ENCODE measurements around the gene VTN.

VTN gene

GRCh38 chr17:28367641-28368305, 2.3 kb downstream of the VTN start:
- no peak for DNase-seq

GRCh38 chr17:28366605-28367004, 3.5 kb downstream of the VTN start:
- DNase-seq, result no peak

GRCh38 chr17:28365487-28365886, 4.6 kb downstream of the VTN start:
- no peak for DNase-seq

- DNase-seq, result no peak
Observed at GRCh38 chr17:28364665-28365363, 5.3 kb downstream of the VTN start, which contains the start of gene SEBOX. SEBOX (minus strand) TSS chr17:28365199; CDS start chr17:28365151, 48 bp downstream.

- no peak for DNase-seq
Observed at GRCh38 chr17:28363776-28364650, 6.1 kb downstream of the VTN start.

- no peak for DNase-seq
Observed at GRCh38 chr17:28363186-28363585, 6.9 kb downstream of the VTN start.

- no peak for DNase-seq
Observed at GRCh38 chr17:28357901-28358197, 12.3 kb downstream of the VTN start.

- DNase-seq, result peak; percentile 97
Observed at GRCh38 chr17:28357061-28357900, 12.8 kb downstream of the VTN start, which contains the start of gene POLDIP2. POLDIP2 (minus strand) TSS chr17:28357527; CDS start chr17:28357448, 79 bp downstream.

GRCh38 chr17:28350271-28350670, 19.8 kb downstream of the VTN start:
- DNase-seq, result no peak

GRCh38 chr17:28348979-28349378, 21.1 kb downstream of the VTN start:
- DNase-seq, result no peak

GRCh38 chr17:28347261-28347891, 22.7 kb downstream of the VTN start:
- no peak for DNase-seq

- DNase-seq, result peak; percentile 41
Observed at GRCh38 chr17:28346746-28347246, 23.3 kb downstream of the VTN start.

GRCh38 chr17:28346199-28346580, 23.9 kb downstream of the VTN start:
- no peak for DNase-seq

- DNase-seq, result no peak
Observed at GRCh38 chr17:28345419-28346198, 24.5 kb downstream of the VTN start.

- DNase-seq, result no peak
Observed at GRCh38 chr17:28344435-28344901, 25.6 kb downstream of the VTN start.

- no peak for DNase-seq
Observed at GRCh38 chr17:28344011-28344410, 26.1 kb downstream of the VTN start.

GRCh38 chr17:28343491-28343932, 26.6 kb downstream of the VTN start:
- no peak for DNase-seq

GRCh38 chr17:28342313-28342712, 27.8 kb downstream of the VTN start:
- no peak for DNase-seq

- DNase-seq, result no peak
Observed at GRCh38 chr17:28341516-28341915, 28.6 kb downstream of the VTN start.

GRCh38 chr17:28340374-28340773, 29.7 kb downstream of the VTN start:
- no peak for DNase-seq

- DNase-seq, result no peak
Observed at GRCh38 chr17:28339431-28339830, 30.7 kb downstream of the VTN start.
